ENCODE measurements around the gene JAKMIP2.
"Not testable (repeated sequence)": the region's sequence is repeated elsewhere in the genome, so short reads cannot be mapped to it uniquely, and the experiment has no call there.

The JAKMIP2 gene

DNA sequence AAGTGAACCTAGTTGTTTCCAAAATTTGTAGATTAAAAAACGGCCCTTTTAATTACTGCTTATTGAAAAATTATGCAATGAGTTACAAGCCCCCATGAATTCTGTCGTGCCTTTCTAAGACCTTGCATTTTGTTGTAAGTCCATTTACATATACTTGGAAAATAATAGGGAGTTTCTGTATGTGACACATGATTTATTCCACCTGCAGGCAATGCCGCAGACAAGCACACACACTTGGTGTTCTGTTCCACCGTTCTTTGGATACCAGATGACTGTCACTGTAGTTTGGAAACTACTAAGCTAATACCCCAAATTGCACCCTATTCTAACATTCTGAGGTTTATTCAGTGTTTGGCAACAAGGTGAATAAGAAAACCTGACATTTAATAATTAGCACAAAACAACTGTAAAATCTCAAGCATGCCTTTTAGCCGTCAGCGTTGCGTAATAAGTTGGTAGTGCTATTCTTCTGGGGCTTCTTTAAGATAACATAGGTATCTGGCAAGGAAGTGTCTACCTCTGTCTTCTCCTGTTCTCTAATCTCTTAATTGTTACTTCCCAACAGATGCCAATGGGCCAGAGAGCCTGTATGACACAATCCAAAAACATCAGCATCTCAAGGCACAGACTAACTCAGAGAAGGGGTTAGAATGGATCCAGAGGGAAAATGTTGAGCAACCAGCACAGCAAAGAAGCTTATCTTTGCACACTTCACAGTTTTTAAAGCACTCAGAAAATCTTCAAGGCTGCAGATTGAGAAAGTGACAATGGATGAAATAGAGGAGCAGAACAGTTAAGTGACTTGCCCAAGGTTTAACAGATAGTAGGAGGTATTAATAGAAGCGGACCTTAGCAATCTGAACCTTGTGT, 224.4 kb downstream of the JAKMIP2 start:
- TF ChIP-seq, protein P1, sequence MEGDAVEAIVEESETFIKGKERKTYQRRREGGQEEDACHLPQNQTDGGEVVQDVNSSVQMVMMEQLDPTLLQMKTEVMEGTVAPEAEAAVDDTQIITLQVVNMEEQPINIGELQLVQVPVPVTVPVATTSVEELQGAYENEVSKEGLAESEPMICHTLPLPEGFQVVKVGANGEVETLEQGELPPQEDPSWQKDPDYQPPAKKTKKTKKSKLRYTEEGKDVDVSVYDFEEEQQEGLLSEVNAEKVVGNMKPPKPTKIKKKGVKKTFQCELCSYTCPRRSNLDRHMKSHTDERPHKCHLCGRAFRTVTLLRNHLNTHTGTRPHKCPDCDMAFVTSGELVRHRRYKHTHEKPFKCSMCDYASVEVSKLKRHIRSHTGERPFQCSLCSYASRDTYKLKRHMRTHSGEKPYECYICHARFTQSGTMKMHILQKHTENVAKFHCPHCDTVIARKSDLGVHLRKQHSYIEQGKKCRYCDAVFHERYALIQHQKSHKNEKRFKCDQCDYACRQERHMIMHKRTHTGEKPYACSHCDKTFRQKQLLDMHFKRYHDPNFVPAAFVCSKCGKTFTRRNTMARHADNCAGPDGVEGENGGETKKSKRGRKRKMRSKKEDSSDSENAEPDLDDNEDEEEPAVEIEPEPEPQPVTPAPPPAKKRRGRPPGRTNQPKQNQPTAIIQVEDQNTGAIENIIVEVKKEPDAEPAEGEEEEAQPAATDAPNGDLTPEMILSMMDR (IDR thresholded peaks at IDR 0.05; ENCODE audit: insufficient read depth, low read depth, low read length, missing control alignments) = peak; percentile 5
- H3K4me3 ChIP-seq (ENCODE audit: low read length) = no peak overlapping the region
- DNase-seq (ENCODE audit: low read depth) = no peak

DNA sequence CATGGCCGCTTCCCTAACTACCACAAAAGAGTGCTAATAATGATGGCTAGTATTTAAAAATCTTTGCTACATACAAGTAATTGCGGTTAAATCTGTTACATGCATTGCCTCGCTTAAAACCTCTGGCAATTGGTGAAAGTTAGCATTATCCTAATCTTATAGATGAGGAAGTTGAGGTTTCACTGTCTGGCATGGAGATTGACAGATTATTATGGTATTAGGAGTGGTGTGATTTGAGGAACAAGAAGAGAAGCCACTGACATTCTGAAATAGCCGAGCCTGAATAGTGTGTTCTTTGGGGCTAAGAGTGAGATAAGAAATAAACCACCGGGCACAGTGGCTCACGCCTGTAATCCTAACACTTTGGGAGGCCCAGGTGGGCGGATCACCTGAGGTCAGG, 227.4 kb downstream of the JAKMIP2 start:
- DNase-seq (ENCODE audit: low read depth) = no peak
- H3K4me3 ChIP-seq (ENCODE audit: low read length) = no peak overlapping the region
- TF ChIP-seq, protein P1 (IDR thresholded peaks at IDR 0.05; ENCODE audit: insufficient read depth, low read depth, low read length, missing control alignments) = no peak

DNA sequence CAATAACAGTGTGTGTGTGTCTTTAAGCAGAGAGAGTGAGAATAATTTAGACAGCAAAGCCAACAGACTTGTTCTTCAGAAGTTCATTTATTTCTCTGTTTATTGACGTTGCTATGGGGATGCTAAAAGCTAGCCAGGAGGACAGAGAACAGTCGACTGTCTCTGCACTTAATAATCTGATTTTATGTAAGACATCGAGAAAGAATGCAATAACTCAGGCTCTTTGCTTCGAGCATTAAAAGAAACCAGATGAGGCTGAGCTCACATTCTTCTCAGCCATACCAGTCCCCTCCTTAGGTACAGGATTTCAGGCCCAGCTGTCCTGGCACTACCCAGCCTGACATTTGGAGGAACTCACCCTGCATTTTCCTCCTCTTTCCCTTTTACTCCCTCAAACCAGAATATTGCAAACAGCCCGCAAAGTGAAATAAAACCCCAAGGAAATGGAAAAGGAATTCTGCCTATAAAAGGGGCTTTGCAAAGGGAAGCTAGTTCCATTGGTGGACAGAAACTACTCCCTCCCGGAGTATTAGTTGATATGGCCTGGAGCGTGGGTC, 228.2 kb downstream of the JAKMIP2 start:
- peak; percentile 32 for DNase-seq (ENCODE audit: low read depth)
- no peak overlapping the region for H3K4me3 ChIP-seq (ENCODE audit: low read length)
- TF ChIP-seq, protein P1 (IDR thresholded peaks at IDR 0.05; ENCODE audit: insufficient read depth, low read depth, low read length, missing control alignments) = no peak

DNA sequence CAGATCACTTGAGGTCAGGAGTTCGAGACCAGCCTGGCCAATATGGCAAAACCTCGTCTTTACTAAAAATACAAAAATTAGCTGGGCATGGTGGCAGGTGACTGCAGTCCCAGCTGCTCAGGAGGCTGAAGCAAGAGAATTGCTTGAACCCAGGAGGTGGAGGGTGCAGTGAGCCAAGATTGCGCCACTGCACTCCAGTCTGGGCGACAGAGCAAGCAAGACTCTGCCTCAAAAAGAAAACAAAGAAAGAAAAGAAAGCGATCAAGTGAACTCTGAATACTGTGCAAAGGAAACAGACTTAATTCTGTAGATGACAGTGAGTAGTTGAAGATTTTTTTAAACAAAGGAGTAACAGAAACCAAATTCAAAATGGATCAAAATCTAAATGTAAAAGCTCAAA, 228.7 kb downstream of the JAKMIP2 start:
- not testable (repeated sequence) for DNase-seq (ENCODE audit: low read depth); H3K4me3 ChIP-seq (ENCODE audit: low read length)

DNA sequence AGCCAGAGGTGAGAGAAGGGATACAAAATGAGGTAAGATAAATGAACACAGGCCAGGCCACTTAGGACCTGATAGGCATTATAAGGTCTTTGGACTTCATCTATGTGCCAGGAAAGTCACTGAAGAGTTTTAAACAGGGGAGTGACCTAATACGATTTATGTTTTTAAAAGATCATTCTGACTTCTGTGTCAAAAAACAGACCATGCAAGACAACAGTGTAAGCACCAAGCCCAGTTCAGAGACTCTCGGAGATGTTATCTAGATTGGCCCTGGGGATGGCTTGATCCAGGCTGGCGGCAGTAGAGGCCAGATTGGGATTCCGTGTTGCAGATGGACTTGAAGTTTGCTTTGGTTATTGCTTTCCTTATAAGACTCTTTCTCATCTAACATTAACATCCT, 229.6 kb downstream of the JAKMIP2 start:
- TF ChIP-seq, protein P1 (IDR thresholded peaks at IDR 0.05; ENCODE audit: insufficient read depth, low read depth, low read length, missing control alignments) = no peak
- H3K4me3 ChIP-seq (ENCODE audit: low read length) = no peak overlapping the region
- no peak for DNase-seq (ENCODE audit: low read depth)

DNA sequence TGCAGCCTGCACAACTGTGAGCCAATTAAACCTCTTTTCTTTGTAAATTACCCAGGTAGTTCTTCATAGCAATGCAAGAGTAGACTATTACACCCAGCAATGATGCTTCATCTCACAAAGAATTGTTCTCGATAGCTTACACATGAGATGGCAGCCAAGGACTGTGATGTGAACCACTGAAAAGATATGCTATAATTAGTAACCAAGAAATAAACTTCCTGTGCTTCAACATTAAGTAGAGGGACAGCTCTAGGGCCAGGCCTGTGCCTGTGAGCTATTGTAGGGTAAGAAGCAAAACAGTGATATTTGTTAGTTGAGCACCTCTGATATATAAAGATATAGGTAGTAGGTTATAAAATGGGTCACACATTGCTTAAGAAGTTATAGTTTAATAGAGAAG, 230.9 kb downstream of the JAKMIP2 start:
- TF ChIP-seq, protein P1 (IDR thresholded peaks at IDR 0.05; ENCODE audit: insufficient read depth, low read depth, low read length, missing control alignments) = no peak
- DNase-seq (ENCODE audit: low read depth) = no peak
- H3K4me3 ChIP-seq (ENCODE audit: low read length) = no peak overlapping the region

DNA sequence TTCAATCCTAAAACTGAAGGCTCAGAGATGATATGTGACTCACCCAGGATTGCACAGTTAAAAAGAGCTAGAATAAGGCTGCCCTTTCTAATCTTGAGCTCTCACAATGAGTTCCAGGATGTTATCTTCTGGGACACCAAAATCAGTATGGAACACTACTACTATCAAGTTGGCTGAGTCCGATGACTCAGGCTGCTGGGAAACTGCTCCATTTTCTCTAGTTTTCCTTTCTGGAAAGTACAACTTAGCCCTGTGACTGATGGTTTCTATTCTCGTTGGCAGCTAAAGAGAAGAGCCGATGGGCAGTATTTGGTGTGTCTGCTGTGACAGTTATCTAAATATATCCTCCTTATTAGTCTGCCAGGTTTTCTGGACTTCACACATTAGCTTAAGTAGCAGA, 234.8 kb downstream of the JAKMIP2 start:
- H3K4me3 ChIP-seq (ENCODE audit: low read length) = no peak overlapping the region
- DNase-seq (ENCODE audit: low read depth) = no peak
- TF ChIP-seq, protein P1 (IDR thresholded peaks at IDR 0.05; ENCODE audit: insufficient read depth, low read depth, low read length, missing control alignments) = no peak

All from epithelial cell of esophagus (primary cell).